GM18907 (cell line): ENCODE data around the gene CEACAM3.

ENCODE experiments used
- ATAC-seq: cut with Tn5 transposase; IDR thresholded peaks from one replicate; pipeline ENCODE4 v1.9.1; 2021; ENCODE audit warnings: mild to moderate bottlenecking, moderate library complexity; ENCODE audit not compliant: unreplicated experiment

The CEACAM3 gene

GRCh38 chr19:41792513-41793413 lies 3.6 kb upstream of the CEACAM3 start:
- ATAC-seq = no peak

DNA sequence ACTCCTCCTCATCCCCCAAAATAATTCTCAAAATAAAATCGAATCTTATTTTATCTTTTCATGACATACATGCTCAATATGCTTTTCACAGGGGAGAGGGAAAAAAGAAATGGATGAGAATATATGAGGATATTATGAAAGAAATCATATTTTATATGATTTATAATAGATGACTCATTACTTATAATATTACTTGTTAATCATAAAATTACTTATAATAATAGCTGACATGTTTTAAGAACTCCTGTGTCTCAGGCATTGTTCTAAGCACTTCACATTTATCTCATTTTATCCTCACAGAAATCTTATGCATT lies 3.0 kb upstream of the CEACAM3 start:
- no peak for ATAC-seq

- no peak for ATAC-seq
Observed at GRCh38 chr19:41795031-41795461, 1.3 kb upstream of the CEACAM3 start.

DNA sequence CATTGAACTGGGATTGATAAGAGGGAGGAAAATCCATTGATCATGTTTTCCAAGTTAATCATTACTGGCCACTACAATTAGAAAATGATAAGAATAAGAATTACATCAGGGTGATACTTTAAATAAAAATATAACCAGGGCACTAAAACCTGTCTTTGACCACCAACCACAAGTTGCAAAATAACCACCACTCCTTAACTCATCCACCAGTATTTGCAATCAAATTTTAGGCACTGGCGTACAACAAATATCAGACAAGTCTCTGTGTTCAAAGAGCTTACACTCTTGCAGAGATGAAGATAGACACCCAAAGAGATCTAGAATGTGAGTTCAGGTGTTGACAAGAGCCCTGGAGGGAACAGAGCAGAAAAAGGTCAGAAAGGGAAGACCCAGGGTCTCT lies 514 bp downstream of the CEACAM3 start:
- no peak for ATAC-seq

DNA sequence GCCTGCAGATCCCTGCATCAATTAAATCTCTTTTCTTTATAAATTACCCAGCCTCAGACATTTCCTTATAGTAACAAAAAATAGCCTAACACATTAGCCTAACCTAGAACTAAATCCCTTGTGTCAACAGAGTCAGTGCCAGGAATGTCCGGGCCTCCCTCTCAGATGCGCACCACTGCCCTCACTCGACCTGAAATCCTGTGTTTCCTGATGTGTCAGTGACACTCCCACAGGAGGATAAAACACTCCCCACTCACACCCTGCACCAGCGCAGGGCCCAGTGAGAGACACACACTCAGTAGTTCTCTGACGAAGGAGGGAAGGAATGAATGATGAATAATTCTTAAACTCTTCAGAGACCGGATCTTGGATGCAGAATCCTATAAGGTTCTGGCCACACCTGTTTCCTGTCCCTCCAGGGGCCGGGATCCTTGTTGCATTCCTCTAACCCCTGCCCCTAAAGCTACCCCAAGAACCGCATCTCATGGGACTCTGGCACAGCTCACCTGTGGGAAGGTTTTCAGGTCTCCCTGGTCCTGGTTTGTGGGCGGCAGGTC lies 3.1 kb downstream of the CEACAM3 start:
- no peak for ATAC-seq

DNA sequence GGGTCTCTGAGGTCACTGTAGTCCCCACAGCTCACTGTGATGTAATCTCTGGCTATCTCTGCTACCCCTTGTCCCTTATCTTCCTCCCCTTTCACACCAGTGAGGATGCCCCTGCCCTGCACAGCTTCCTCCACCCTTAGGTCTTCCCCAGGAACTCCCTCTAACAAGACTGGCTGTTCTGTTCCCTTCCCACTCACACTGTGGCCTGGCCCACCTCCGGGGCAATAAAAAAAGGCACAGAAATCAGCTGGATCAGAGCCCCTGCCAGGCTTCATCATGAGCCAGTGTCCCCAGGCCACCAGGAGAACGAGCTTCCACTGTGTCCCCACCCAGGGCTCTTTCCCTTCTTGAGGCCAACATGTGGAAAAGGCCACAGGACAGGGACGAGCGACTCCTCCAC lies 4.6 kb downstream of the CEACAM3 start:
- no peak for ATAC-seq

GRCh38 chr19:41801792-41802211 lies 5.4 kb downstream of the CEACAM3 start:
- no peak for ATAC-seq

GRCh38 chr19:41802770-41803169 lies 6.4 kb downstream of the CEACAM3 start:
- no peak for ATAC-seq

DNA sequence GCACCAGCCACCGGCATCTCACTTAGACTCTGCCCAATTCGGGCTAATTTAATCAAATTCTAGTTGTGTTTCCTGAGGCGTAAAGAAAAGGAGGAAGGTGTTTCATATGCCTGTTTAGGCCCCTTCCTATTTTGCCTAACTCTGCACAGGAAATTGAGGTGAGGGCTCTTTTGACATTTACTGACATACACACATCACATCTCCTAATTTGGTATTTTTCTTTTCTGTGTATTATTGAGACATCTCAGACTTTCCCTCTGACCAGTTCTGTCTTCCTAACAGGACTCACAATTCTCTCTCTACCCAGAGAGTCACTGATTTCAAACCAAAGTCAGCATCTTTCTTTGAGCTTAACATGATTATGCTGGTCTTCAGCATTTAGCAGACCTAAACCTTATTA lies 7.9 kb downstream of the CEACAM3 start:
- ATAC-seq = no peak

DNA sequence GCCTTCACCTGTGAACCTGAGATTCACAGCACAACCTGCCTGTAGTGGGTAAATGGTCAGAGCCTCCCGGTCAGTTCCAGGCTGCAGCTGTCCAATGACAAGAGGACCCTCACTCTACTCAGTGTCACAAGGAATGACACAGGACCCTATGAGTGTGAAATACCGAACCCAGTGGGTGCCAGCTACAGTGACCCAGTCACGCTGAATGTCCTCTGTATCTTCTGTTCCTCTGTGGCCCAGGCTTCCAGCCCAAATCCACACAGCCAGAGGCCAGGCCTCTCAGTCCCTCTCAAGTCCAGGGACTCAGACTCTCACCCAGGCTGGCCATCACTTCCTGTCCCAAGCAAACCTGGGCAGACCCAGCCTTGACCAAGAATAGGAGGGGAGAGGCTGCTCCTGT lies 10.8 kb downstream of the CEACAM3 start:
- no peak for ATAC-seq

DNA sequence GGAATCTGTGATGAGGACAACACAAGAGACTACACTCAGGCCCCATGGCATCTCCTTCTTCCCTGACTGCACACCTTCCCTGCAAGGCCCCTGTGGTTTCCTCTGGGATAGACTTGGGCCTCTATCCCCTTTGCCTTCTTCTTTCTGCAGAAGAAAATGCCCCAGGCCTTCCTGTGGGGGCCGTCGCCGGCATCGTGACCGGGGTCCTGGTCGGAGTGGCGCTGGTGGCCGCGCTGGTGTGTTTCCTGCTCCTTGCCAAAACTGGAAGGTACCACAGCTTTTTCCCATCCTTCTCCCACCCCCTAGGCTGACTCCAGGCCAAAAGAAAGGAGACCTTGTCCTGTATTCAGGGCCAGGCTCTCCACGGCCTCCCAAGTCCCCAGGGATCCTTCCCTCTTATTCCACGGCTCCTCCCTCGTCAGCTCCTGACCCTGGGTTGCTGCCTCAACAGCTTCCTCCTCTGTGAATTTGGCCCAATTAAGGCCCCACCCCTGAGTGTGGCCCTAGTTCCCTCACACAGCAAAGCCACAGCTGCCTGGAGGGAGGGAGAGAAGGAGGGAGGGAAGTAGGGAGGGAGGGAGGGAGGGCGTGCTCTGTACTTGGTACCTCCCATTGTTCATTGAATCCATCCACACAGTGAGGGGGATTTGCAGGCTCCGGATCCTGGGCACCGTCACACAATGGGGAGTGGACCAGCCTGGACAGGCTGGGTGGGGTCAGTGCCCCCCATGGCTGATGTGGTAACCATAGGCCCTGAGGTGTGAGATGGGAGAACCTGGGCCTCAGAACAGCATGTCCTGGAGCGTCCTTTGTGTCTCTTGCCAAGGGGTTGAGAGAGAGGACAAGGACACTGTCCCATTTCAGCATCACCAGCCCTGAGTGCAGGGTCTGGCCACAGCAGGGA lies 12.5 kb downstream of the CEACAM3 start:
- ATAC-seq = no peak

GRCh38 chr19:41810301-41810700 lies 13.9 kb downstream of the CEACAM3 start:
- ATAC-seq = no peak

- ATAC-seq = no peak
Observed at GRCh38 chr19:41811036-41811435, 14.6 kb downstream of the CEACAM3 start.

- ATAC-seq = no peak
Observed at GRCh38 chr19:41811981-41812380, 15.6 kb downstream of the CEACAM3 start.

- no peak for ATAC-seq
Observed at GRCh38 chr19:41813911-41814310, 17.5 kb downstream of the CEACAM3 start.

DNA sequence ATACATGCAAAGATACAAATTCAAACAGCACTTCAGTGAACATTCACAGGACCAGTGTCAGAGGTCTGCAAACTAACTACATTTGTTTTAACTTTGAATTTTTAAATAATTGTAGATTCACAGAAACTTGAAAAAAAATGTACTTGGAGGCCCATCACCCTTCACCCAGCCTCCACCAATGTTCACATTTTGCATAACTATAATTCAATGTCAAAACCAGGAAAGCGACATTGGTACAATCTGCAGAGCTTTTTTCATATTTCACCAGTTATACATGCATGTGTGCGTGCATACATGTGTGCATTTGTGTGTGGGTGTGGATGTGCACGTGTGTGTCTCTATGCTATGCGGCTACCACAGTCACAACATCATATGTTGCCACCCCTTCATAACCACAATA lies 18.9 kb downstream of the CEACAM3 start:
- no peak for ATAC-seq

DNA sequence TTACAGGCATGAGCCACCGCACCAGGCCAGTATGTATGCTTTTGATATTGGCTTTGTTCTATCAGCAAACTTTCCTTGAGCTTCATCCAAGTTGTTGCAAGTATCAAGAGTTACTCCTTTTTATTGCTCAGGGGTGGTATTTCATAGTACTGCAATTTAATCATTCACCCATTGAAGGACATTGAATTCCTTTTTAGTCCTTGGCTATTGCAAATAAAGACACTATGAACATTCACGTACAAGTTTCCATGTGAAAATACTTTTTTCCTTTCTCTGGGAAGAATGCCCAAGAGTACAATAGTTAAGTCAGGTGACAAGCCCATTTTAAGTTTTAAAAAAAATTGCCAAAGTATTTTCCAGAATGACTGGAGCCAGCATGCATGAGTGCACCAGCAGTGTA lies 20.4 kb downstream of the CEACAM3 start:
- ATAC-seq = no peak

DNA sequence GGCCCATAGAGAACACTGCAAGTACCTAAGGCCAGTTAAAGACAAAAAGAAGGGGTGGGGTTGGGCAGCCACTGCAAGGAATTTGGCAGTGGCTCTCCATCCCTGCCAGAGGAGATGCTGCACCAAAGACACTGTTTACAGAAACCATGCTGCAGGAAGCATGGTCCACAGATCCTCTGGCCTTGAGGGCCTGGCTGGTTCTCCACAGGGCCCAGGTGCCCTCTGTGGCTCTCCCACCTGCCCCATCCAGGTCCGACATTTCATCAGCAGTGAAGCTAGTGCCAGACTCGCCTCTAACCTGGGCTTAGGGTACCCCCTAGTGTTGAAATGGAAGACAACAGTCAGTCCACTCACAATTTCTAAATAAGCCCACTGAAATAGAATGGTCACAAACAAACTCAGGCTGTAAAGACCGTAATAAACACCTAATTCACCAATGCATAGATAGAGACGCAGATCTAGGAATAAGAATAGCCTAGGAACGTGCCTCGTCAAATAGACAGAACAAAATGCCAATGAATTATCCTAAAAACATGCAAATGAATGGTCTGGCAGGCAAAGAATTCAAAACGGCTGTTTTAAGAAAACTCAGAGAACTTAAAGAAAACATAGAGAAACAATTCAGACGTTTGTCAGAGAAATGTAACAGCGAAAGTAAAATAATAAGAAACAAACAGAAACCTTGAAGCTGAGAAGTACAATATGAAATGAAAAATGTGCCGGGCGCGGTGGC lies 24.8 kb downstream of the CEACAM3 start:
- no peak for ATAC-seq

- no peak for ATAC-seq
Observed at GRCh38 chr19:41837981-41838708, 41.8 kb downstream of the CEACAM3 start.

GRCh38 chr19:41839211-41839610 lies 42.8 kb downstream of the CEACAM3 start:
- no peak for ATAC-seq
